ENCODE measurements around the gene PSG6.
"Not testable (repeated sequence)": the region's sequence is repeated elsewhere in the genome, so short reads cannot be mapped to it uniquely, and the experiment has no call there.

GRCh38 chr19:42898656-42899055 is 19.0 kb downstream of the PSG6 start:
- TF ChIP-seq POLR2A, CTCF (IDR thresholded peaks at IDR 0.05): not testable (repeated sequence)

All from lower leg skin (tissue), 3 donors.